Measurements from ENCODE around the gene DRC3.
"Not testable (repeated sequence)": the region's sequence is repeated elsewhere in the genome, so short reads cannot be mapped to it uniquely, and the experiment has no call there.

Gene DRC3

GRCh38 chr17:17950347-17950746, 22.3 kb upstream of the DRC3 start:
- no peak for TF ChIP-seq CTCF (IDR thresholded peaks at IDR 0.05; ENCODE audit: control insufficient read depth, extremely low read depth, insufficient read depth)
- peak; percentile 54 for DNase-seq (ENCODE audit: low read depth)
- no peak overlapping the region for H3K4me3 ChIP-seq (ENCODE audit: low read depth, low read length)

DNA sequence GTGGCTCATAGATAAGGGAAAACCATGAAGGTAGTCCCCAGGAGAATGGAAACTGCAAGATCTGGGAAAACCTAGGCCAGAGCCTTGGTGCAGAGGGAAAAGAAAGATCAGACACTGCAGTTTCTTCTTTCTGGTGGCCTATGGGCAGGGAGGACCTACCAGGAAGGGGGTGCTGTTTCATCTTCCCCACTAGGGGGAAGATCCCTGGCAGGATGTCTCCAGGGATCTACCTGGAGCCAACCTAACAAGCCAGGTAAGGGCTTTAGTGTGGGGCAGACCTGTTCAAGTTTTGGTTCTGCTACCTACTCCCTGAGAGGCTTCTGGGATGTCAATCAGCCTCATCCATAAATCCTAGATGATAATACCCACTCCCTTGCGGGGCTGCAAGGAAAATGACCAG, 21.9 kb upstream of the DRC3 start:
- TF ChIP-seq CTCF (IDR thresholded peaks at IDR 0.05; ENCODE audit: control insufficient read depth, extremely low read depth, insufficient read depth): no peak
- DNase-seq (ENCODE audit: low read depth): no peak
- H3K4me3 ChIP-seq (ENCODE audit: low read depth, low read length): no peak overlapping the region

- H3K4me3 ChIP-seq (ENCODE audit: low read depth, low read length): no peak overlapping the region
- TF ChIP-seq CTCF (IDR thresholded peaks at IDR 0.05; ENCODE audit: control insufficient read depth, extremely low read depth, insufficient read depth): no peak
These were observed 21.1 kb upstream of the DRC3 start for GRCh38 chr17:17951524-17951923.

DNA sequence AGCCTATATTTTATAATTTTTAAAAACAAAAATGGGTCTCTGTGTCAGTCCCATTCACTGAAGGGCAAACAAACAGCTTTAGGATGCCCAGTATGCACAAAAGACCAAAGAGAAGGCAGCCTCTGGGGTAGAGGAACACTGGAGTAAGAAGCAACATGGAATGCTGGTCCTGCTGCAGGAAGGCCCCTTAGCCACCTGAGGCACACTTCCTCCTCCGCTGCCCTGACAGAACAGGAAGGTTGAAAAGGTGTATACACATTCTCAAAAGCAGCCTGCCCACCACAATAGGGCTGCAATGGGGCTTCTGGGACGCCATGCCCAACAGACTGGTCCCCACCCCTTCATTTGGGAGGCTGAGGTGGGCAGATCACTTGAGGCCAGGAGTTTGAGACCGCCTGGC, 20.0 kb upstream of the DRC3 start:
- no peak overlapping the region for H3K4me3 ChIP-seq (ENCODE audit: low read depth, low read length)
- no peak for DNase-seq (ENCODE audit: low read depth)
- no peak for TF ChIP-seq CTCF (IDR thresholded peaks at IDR 0.05; ENCODE audit: control insufficient read depth, extremely low read depth, insufficient read depth)

More at GRCh38 chr17:17951524-17951923, 21.1 kb upstream of the DRC3 start:
- no peak for DNase-seq (ENCODE audit: low read depth)

- DNase-seq (ENCODE audit: low read depth): no peak
- H3K4me3 ChIP-seq (ENCODE audit: low read depth, low read length): no peak overlapping the region
- TF ChIP-seq CTCF (IDR thresholded peaks at IDR 0.05; ENCODE audit: control insufficient read depth, extremely low read depth, insufficient read depth): no peak
These were observed 18.6 kb upstream of the DRC3 start for GRCh38 chr17:17954079-17954478.

DNA sequence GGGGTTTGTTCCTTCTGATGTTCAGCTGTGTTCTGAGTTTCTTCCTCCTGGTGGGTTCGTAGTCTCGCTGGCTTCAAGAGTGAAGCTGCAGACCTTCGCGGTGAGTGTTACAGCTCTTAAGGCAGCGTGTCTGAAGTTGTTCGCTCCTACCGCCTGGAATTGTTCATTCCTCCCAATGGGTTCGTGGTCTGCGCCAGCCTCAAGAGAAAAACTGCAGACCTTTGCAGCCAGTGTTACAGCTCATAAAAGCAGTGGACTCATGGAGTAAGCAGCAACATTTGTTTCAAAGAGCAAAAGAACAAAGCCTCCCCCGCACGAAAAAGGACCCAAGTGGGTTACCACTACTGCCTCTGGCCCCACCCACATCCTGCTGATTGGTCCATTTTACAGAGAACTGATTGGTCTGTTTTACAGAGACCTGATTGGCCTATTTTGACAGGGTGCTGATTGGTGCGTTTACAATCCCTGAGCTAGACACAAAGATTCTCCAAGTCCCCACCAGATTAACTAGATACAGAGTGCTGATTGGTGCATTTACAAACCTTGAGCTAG, 16.8 kb upstream of the DRC3 start:
- DNase-seq (ENCODE audit: low read depth): not testable (repeated sequence)

GRCh38 chr17:17957584-17957916, 15.1 kb upstream of the DRC3 start:
- TF ChIP-seq CTCF (IDR thresholded peaks at IDR 0.05; ENCODE audit: control insufficient read depth, extremely low read depth, insufficient read depth): no peak
- H3K4me3 ChIP-seq (ENCODE audit: low read depth, low read length): no peak overlapping the region
- DNase-seq (ENCODE audit: low read depth): no peak

More for the DNA sequence above, 16.8 kb upstream of the DRC3 start:
- H3K4me3 ChIP-seq (ENCODE audit: low read depth, low read length): not testable (repeated sequence)
